Measurements from ENCODE around the gene MINK1.

MINK1 gene

GRCh38 chr17:4833178-4833940 lies at the start of gene MINK1:
MINK1 (plus strand) TSS chr17:4833340; CDS start chr17:4833584, 244 bp downstream.
- peak; percentile 90 for DNase-seq (ENCODE audit: low spot score)

- DNase-seq (ENCODE audit: low spot score): no peak
Measured at GRCh38 chr17:4785311-4786105, 47.6 kb upstream of the MINK1 start.

DNA sequence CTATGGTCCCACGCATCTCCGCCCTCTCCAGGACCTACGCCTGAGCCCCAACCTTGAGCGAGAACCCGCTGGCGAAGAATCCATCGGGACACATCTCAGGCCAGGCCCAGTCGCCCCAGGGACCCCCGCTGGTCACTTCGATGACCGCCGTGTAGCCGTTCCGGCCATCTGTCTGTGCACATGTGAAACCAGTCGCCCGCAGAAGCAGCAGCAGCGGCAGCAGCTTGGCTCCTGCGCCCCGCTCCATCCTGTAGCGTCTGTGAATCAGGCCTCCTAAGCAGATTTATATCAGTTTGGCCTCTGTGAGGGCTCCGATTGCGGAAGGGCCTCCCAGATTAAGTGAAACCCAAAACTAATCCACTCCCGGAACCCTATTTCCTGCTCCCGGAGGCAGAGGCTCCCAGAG lies 47.0 kb upstream of the MINK1 start, which contains the start of gene VMO1:
Gene VMO1, minus strand, starts transcription at position 259 of the 406 bp plus-strand sequence. Its CDS starts 12 bp downstream, at position 247.
- DNase-seq (ENCODE audit: low spot score): no peak

DNA sequence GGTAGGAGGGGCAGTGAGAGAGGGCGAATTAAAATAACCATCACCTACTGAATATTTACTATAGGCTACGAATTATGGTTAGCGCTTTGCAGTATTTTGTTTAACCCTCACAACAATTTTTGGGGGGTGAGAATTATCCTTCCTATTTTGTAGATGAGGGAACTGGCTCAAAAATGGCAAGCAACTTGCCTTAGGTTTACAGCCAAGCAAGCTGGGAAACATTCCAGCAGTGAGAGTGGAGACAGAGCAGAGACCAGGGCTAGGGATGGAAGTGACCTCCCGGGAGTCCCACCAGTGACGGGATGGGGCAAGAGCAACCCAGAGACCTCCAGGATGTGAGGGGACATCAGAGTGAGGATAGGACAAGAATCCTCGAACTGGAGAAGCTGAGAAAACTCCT lies 46.6 kb upstream of the MINK1 start:
- no peak for DNase-seq (ENCODE audit: low spot score)

DNA sequence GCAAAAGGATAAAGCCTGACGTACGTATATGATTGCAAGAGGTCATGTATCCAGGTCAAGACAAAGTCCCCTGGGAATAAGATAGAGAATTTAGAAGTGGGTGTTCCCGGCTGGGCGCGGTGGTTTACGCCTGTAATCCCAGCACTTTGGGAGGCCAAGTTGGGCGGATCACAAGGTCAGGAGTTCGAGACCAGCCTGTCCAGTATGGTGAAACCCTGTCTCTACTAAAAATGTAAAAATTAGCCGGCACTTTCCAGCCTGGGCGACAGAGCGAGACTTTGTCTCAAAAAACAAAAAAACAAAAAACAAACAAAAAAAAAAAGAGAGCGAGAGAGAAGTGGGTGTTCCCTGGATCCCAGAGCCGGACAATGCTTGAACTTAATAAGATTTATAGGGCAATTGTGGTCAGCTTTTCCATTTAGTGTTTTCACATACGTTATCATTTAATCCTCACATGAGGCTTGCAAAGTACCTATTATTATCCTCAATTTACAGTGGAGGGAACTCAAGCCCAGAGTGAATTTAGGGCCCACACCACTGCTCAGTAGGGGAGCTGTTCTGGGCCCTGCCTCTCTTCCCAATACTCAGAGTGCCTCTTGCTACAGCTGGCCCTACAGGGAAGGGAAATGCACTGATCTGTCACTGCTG lies 44.9 kb upstream of the MINK1 start:
- no peak for DNase-seq (ENCODE audit: low spot score)

- DNase-seq (ENCODE audit: low spot score): no peak
Measured at GRCh38 chr17:4788807-4789700, 44.1 kb upstream of the MINK1 start, which contains the start of gene GLTPD2. GLTPD2 (plus strand) TSS chr17:4788964; CDS start chr17:4789012, 48 bp downstream.

GRCh38 chr17:4789701-4789950 lies 43.5 kb upstream of the MINK1 start:
- no peak for DNase-seq (ENCODE audit: low spot score)

- DNase-seq (ENCODE audit: low spot score): peak; percentile 86
Measured at GRCh38 chr17:4789951-4790704, 43.0 kb upstream of the MINK1 start.

GRCh38 chr17:4790705-4791088 lies 42.4 kb upstream of the MINK1 start:
- no peak for DNase-seq (ENCODE audit: low spot score)

- DNase-seq (ENCODE audit: low spot score): no peak
Measured at GRCh38 chr17:4795168-4795567, 38.0 kb upstream of the MINK1 start.

DNA sequence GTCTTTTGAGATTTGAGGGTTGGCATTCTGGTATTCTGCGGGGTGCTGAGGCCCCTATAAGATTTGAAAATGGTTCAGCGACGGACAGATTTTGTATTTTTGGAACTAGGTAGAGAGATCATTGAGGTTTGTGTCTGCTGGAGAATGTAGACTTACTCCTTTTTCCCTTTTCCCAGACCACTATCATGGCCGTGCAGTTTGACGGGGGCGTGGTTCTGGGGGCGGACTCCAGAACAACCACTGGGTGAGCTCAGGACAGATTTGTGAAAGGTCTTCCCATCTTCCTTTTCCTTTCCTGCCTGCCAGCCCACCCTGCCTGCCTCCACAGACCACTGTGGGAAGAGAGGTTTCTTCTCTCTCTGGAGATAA lies 36.6 kb upstream of the MINK1 start:
- peak; percentile 25 for DNase-seq (ENCODE audit: low spot score)

- no peak for DNase-seq (ENCODE audit: low spot score)
Measured at GRCh38 chr17:4800462-4801196, 32.5 kb upstream of the MINK1 start.

- no peak for DNase-seq (ENCODE audit: low spot score)
Measured at GRCh38 chr17:4802228-4802627, 30.9 kb upstream of the MINK1 start, which contains the start of gene C17orf114. C17orf114 (minus strand) TSS chr17:4802328.

DNA sequence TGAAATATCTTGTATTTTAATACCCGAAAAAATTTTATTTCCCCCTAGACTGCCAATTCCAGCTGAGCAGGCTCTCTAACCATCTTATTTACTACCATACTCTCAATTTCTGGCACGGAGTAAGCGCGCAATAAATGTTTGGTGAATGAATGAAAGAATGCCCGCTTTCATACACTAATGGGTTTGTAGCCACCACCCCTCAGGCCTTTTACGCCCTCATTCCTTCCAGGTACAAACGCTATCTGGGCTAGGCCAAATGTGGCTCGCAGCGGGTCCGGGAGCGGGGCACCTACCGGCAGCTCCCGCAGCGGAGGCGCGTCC lies 26.7 kb upstream of the MINK1 start:
- DNase-seq (ENCODE audit: low spot score): peak; percentile 53

- peak; percentile 72 for DNase-seq (ENCODE audit: low spot score)
Measured at GRCh38 chr17:4806777-4807604, 26.1 kb upstream of the MINK1 start, which contains the start of gene PLD2. PLD2 (plus strand) TSS chr17:4807152; CDS start chr17:4807773, 621 bp downstream.

DNA sequence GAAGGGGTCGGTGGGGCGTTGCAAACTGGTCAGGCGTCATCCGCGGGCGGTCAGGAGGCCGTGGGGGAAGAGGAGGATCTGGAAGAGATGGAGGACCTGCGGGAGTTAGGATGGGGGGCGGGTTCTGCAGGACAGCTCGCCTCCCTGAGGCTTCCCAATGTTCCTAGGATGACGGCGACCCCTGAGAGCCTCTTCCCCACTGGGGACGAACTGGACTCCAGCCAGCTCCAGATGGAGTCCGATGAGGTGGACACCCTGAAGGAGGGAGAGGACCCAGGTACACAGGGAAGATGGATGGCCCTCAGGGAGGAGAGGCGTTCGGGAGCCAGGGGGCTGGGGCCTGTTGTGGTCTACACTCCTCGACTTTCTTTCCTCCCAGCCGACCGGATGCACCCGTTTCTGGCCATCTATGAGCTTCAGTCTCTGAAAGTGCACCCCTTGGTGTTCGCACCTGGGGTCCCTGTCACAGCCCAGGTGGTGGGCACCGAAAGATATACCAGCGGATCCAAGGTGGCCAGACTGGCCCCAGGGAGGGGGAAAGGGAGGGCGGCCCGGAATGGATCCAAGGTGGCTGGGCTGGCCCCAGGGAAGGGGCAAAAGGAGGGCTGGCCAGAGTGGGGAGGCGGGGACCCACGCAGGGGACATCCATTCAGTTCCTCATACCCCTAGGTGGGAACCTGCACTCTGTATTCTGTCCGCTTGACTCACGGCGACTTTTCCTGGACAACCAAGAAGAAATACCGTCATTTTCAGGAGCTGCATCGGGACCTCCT lies 25.3 kb upstream of the MINK1 start:
- no peak for DNase-seq (ENCODE audit: low spot score)

- no peak for DNase-seq (ENCODE audit: low spot score)
Measured at GRCh38 chr17:4808378-4808767, 24.8 kb upstream of the MINK1 start.

- no peak for DNase-seq (ENCODE audit: low spot score)
Measured at GRCh38 chr17:4810696-4811290, 22.3 kb upstream of the MINK1 start.
